ENCODE measurements around the gene PEDS1. TPM values are rescaled to one million over a fixed set of nuclear protein-coding genes. Genes with fewer than 3 reads are reported as not detected.

PEDS1 gene
- total and polyA plus RNA-seq, 2 of the 13 experiments (the other 11 are each of a cell fraction or from before 2014, with no cell fraction given) = 30.5 to 93.9 TPM

- no peak for TF ChIP-seq BCLAF1 (IDR thresholded peaks at IDR 0.05)
- peak; percentile 66; the same call in 1 of the 2 replicates for TF ChIP-seq HES4 (CRISPR knock-in tag; IDR thresholded peaks at IDR 0.05; ENCODE audit: borderline replicate concordance)
- TF ChIP-seq ZNF331 (CRISPR knock-in tag; IDR thresholded peaks at IDR 0.05) = peak; percentile 91
- peak; percentile 67 for TF ChIP-seq ZNF557 (CRISPR knock-in tag; IDR thresholded peaks at IDR 0.05)
- peak; percentile 71; the same call in 1 of the 2 replicates for TF ChIP-seq IRF9 (CRISPR knock-in tag; IDR thresholded peaks at IDR 0.05; ENCODE audit: borderline replicate concordance)
- TF ChIP-seq RBM39 (IDR thresholded peaks at IDR 0.05; ENCODE audit: low read depth, low read length, poor library complexity, severe bottlenecking) = peak; percentile 78
- peak; percentile 79 for TF ChIP-seq GABPB1 (CRISPR knock-in tag; IDR thresholded peaks at IDR 0.05)
- TF ChIP-seq ZNF460 (CRISPR knock-in tag; IDR thresholded peaks at IDR 0.05; ENCODE audit: borderline replicate concordance) = peak; percentile 44; the same call in 1 of the 2 replicates
- peak in 1 of 2 experiments; percentile 90; a peak in 2 of 4 replicates for TF ChIP-seq ATF4 (CRISPR knock-in tag; IDR thresholded peaks at IDR 0.05)
- 0 out of 2 replicates have a peak, but pooled peaks have one; percentile 72 for TF ChIP-seq ZNF841 (CRISPR knock-in tag; IDR thresholded peaks at IDR 0.05; ENCODE audit: borderline replicate concordance)
- 0 out of 2 replicates have a peak, but pooled peaks have one; percentile 27 for TF ChIP-seq NR2C2 (CRISPR knock-in tag; IDR thresholded peaks at IDR 0.05; ENCODE audit: borderline replicate concordance)
- TF ChIP-seq GPBP1L1 (CRISPR knock-in tag; IDR thresholded peaks at IDR 0.05) = no peak
- TF ChIP-seq CBX5 (CRISPR knock-in tag; IDR thresholded peaks at IDR 0.05; ENCODE audit: borderline replicate concordance) = peak; percentile 89
- peak; percentile 94 for TF ChIP-seq DR1 (CRISPR knock-in tag; IDR thresholded peaks at IDR 0.05)
- 0 out of 2 replicates have a peak, but pooled peaks have one; percentile 30 for TF ChIP-seq ZNF484 (CRISPR knock-in tag; IDR thresholded peaks at IDR 0.05; ENCODE audit: borderline replicate concordance, low read depth)
- TF ChIP-seq ZNF280B (CRISPR knock-in tag; IDR thresholded peaks at IDR 0.05; ENCODE audit: borderline replicate concordance) = no peak
- no peak for TF ChIP-seq LCORL (IDR thresholded peaks at IDR 0.05)
- peak; percentile 77; the same call in 1 of the 2 replicates for TF ChIP-seq LCORL (CRISPR knock-in tag; IDR thresholded peaks at IDR 0.05)
Observed at GRCh38 chr20:50190251-50191064, 36.9 kb upstream of the PEDS1 start, which contains the start of gene CEBPB (continued).

Measured in HepG2 (cell line).